Pulmonary artery endothelial cell (primary cell): ENCODE measurements around the gene ERFE. TPM values are rescaled to one million over a fixed set of nuclear protein-coding genes. Genes with fewer than 3 reads are reported as not detected.

Experiments
- DNase-seq: peaks from one replicate; pipeline ENCODE4 v3.0.0-alpha.2; 2011; ENCODE audit warnings: low read depth, low spot score
- total RNA-seq: library from RNA; depleted of rRNA; stranded (reverse); fragments of >200 nt; gene quantifications from 2 replicates; pipeline ENCODE4 v1.2.3, GENCODE V29; 2014

ERFE gene
- total RNA-seq, 1 donor from 2014 or later: 0.46 TPM

GRCh38 chr2:238125127-238125885 is 33.5 kb upstream of the ERFE start:
- no peak for DNase-seq

DNA sequence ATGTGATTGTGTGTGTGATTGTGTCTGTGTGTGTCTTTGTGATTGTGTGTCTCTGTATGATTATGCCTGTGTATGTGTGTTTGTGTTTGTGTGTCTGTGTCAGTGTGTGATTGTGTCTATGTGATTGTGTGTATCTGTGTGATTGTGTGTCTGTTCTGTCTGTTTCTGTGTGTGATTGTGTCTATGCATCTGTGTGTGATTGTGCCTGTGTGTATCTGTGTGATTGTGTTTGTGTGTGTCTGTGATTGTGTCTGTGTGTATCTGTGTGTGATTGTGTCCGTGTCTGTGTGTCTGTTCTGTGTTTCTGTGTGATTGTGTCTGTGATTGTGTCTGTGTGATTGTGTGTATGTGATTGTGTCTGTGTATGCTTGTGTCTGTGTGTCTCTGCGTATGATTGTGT is 32.4 kb upstream of the ERFE start:
- DNase-seq: no peak

DNA sequence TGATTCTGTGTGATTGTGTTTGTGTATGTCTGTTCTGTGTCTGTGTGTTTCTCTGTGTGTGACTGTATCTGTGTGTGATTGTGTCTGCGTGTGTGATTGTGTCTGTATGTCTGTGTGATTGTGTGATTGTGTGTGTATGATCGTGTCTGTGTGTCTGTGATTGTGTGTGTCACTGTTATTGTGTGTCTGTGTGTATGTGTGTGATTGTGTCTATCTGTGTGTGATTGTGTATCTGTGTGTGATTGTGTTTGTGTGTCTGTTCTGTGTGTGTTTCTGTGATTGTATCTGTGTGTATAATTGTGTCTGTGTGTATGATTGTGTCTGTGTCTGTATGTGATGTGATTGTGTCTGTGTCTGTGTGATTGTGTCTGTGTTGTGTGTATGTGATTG is 32.0 kb upstream of the ERFE start:
- DNase-seq: no peak

- DNase-seq: no peak
Observed at GRCh38 chr2:238127165-238128060, 31.4 kb upstream of the ERFE start.

- no peak for DNase-seq
Observed at GRCh38 chr2:238128061-238128440, 30.7 kb upstream of the ERFE start.

DNA sequence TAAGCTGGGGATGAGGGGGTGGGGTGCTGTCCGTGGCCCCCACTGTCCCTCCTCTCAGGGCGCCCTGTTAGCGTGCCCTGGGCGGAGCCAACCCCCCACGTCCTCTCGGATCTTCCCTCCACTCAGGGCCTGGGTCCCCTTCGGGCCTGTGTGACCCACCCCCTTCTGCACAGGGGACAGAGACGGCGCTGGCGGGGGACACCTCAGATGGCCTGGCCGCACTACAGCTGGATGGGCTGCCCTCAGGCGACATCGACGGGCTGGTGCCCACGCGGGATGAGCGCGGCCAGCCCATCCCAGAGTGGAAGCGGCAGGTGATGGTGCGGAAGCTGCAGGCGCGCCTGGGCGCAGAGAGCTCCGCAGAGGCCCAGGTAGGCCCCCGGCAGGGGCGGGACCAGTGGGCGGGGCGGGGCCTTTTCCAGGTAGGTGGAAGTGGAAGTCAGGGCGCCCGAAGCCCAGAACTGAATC is 30.2 kb upstream of the ERFE start:
- no peak for DNase-seq

GRCh38 chr2:238129166-238130010 is 29.4 kb upstream of the ERFE start:
- DNase-seq: no peak

- DNase-seq: no peak
Observed at GRCh38 chr2:238130111-238130695, 28.6 kb upstream of the ERFE start.

DNA sequence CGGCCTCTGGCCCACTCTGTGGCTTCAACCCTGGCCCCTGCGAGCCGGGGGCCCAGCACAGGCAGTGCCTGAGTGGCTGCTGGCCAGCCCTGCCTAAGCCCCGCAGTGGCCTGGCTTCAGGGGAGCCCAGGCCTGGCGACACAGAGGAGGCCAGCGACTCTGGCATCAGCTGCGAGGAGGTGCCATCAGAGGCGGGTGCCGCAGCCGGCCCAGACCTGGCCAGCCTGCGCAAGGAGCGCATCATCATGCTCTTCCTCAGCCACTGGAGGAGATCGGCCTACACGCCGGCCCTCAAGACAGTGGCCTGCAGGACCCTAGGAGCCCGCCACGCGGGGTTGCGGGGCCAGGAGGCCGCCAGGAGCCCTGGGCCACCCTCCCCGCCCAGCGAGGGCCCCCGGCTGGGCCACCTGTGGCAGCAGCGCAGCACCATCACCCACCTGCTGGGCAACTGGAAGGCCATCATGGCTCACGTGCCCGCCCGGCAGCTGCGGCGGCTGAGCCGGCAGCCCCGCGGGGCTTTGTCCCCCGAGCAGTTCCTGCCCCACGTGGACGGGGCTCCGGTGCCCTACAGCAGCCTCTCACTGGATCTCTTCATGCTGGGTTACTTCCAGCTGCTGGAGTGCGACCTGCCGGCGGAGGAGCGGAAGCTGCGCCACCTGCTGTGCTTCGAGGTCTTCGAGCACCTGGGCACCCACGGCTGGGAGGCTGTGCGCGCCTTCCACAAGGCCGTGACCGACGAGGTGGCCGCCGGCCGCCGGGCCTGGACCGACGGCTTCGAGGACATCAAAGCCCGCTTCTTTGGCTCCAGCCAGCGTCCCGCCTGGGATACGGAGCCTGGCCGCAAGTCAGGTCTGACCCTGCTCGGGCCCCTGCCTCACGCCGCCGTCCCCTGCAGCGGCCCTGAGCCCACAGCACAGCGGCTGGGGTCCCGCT is 27.8 kb upstream of the ERFE start:
- no peak for DNase-seq

- DNase-seq: no peak
Observed at GRCh38 chr2:238131761-238132462, 26.9 kb upstream of the ERFE start.

GRCh38 chr2:238132463-238133450 is 26.0 kb upstream of the ERFE start:
- DNase-seq: no peak

DNA sequence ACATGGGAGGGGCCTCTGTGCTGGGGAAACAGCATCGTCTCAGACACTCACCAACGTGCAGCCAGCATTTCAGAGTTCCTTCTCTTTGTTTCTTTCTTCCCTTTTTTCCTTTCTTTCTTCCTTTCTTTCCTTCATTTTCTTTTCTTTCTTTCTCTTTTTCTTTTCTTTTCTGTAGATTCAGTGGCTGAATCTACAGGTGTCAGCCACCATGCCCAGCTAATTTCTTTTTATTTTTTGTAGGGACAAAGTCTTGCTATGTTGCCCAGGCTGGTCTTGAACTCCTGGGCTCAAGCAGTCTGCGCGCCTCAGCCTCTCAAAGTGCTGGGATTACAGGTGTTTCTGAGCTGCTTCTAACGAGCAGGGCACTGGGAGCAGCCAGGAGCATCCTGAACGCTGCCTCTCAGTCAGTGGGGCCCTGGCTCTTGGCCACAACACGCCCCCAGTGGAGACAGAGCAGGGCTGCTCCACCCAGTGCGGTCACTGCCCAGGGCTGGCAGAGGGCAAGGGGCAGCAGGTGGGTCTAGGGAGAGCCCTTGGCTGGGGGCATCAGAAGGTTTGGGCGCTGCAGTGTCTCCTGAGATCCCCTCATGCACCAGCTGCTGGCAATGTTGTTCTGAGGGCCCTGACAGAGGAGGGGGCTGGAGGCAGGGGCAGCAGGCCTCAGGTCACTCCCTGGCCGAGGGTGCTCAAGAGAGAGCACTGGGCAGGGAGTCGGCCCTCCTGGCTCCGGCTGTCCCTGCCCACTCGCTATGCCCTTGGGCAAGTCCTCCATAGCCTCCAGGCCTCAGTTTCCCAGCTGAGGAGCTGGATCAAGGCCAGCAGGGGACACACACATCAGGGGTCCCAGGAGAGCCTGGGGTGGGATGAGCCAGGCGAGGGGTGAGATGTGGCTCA is 25.0 kb upstream of the ERFE start:
- no peak for DNase-seq

- DNase-seq: no peak
Observed at GRCh38 chr2:238134393-238134785, 24.4 kb upstream of the ERFE start.

GRCh38 chr2:238135601-238136150 is 23.1 kb upstream of the ERFE start:
- DNase-seq: no peak

DNA sequence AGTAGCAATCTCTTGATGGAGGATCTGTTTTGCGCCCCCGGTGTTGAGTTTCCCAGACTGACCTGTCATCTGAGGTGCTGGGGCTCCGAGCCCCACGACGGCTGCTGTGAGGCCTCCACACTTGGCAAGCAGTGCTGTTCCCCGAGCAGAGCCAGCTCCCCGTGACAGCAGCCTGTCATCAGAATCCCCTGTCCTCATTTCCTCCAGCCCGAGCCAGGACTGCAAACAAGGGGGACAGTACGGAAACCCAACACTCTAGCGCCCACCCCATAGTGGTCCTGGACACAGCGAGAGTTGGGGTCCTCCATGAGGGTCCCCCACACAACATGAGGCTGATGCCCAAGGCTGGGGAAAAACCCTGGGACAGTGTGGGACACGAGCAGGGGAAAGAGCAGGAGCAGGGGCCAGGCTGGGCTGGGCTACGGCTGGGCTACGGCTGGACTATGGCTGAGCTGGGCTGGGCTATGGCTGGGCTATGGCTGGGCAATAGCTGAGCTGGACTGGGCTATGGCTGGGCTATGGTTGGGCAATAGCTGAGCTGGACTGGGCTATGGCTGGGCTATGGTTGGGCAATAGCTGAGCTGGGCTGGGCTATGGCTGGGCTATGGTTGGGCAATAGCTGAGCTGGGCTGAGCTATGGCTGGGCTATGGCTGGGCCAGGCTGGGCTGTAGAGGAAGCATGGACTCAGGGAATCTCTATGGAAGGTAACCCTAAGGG is 21.8 kb upstream of the ERFE start:
- no peak for DNase-seq

DNA sequence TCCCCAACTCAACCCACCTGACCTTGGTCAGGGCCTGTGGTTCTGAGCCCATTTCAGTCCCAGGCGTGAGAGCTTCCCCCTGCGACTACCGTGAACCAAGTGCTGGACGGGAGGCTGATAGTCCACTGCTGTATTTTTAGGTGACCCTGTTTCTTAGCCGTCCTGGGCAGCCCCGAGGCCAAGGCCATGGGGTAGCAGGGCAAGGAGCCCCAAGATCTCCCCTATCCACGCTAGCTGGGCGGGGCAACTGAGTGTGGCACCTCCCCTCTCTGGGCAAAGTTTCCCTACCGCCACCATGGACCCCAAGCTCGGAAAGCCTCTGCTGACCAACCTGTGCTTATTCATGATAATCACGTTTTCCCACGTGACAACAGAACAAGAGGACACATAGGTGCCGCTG is 20.9 kb upstream of the ERFE start:
- DNase-seq: no peak
